KMS-11 (cell line): ENCODE results near the gene TMEM87B.

ENCODE experiments used
- H2AFZ ChIP-seq: fragments of 200-600 bp; sonication (generic); 2 replicates; pipeline ENCODE4 v1.6.1; 2016; ENCODE audit warnings: antibody characterized with exemption, mixed run types, low read depth
- H3K27ac ChIP-seq: fragments of 200-600 bp; sonication (generic); 2 replicates; pipeline ENCODE4 v1.6.1; 2016; ENCODE audit warnings: mild to moderate bottlenecking, mixed run types
- H3K27me3 ChIP-seq: fragments of 200-600 bp; sonication (generic); 2 replicates; pipeline ENCODE4 v1.6.1; 2017; ENCODE audit warnings: mild to moderate bottlenecking, low read depth, mixed run types, moderate library complexity; ENCODE audit not compliant: insufficient read depth
- H3K36me3 ChIP-seq: fragments of 200-600 bp; sonication (generic); 2 replicates; pipeline ENCODE4 v1.6.1; 2017; ENCODE audit warnings: mild to moderate bottlenecking, mixed run types; ENCODE audit not compliant: insufficient read depth
- H3K4me1 ChIP-seq: fragments of 200-600 bp; sonication (generic); 2 replicates; pipeline ENCODE4 v1.6.1; 2016; ENCODE audit warnings: mild to moderate bottlenecking, low read depth, mixed run types; ENCODE audit not compliant: poor library complexity, severe bottlenecking
- H3K4me2 ChIP-seq: fragments of 200-600 bp; sonication (generic); 2 replicates; pipeline ENCODE4 v1.7.0; 2016; ENCODE audit warnings: mild to moderate bottlenecking, mixed run types
- H3K4me3 ChIP-seq: fragments of 200-600 bp; sonication (generic); IDR thresholded peaks from 2 replicates; pipeline ENCODE4 v1.6.1; 2017; ENCODE audit warnings: low read depth, low read length, mixed read lengths; ENCODE audit not compliant: insufficient read depth
- H3K79me2 ChIP-seq: fragments of 200-600 bp; sonication (generic); 2 replicates; pipeline ENCODE4 v1.6.1; 2016; ENCODE audit warnings: low read depth, mixed run types; ENCODE audit not compliant: insufficient read depth
- H3K9ac ChIP-seq: fragments of 200-600 bp; sonication (generic); 2 replicates; pipeline ENCODE4 v1.6.1; 2016; ENCODE audit warnings: mild to moderate bottlenecking, mixed run types
- H4K20me1 ChIP-seq: fragments of 200-600 bp; sonication (generic); 2 replicates; pipeline ENCODE4 v1.6.1; 2016; ENCODE audit warnings: mild to moderate bottlenecking, mixed run types; ENCODE audit not compliant: insufficient read depth
- TF ChIP-seq, protein P1 (sequence below): fragments of 200-600 bp; sonication (generic); conservative IDR thresholded peaks from 2 replicates; pipeline ENCODE4 v1.6.1; 2017; ENCODE audit warnings: low read depth, mild to moderate bottlenecking, antibody characterized with exemption, low read length, moderate library complexity, mixed read lengths

TMEM87B gene

DNA sequence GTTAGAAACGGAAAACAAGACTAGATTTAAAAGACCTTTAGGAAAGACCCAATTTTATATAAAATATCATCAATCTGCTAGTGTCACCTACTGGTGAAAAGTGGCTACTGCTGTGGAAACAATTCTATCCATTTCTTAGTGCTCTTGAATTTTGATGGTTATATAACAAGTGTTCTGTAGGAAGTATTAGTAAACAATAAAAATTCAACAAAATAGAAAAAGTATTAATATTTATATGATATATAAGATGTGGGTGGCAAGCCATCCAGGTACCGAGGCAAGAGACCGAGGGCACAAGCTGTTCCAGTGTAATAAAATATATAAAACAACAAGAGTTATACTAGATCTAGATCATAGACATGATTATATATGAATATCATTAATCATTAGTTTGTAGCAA is 6.2 kb upstream of the TMEM87B start:
- H2AFZ ChIP-seq, result no peak overlapping the region
- H3K79me2 ChIP-seq, result no peaks in the 10 kb centered on the region
- no peaks in the 10 kb centered on the region for H3K27me3 ChIP-seq
- TF ChIP-seq, protein P1, sequence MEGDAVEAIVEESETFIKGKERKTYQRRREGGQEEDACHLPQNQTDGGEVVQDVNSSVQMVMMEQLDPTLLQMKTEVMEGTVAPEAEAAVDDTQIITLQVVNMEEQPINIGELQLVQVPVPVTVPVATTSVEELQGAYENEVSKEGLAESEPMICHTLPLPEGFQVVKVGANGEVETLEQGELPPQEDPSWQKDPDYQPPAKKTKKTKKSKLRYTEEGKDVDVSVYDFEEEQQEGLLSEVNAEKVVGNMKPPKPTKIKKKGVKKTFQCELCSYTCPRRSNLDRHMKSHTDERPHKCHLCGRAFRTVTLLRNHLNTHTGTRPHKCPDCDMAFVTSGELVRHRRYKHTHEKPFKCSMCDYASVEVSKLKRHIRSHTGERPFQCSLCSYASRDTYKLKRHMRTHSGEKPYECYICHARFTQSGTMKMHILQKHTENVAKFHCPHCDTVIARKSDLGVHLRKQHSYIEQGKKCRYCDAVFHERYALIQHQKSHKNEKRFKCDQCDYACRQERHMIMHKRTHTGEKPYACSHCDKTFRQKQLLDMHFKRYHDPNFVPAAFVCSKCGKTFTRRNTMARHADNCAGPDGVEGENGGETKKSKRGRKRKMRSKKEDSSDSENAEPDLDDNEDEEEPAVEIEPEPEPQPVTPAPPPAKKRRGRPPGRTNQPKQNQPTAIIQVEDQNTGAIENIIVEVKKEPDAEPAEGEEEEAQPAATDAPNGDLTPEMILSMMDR, result peak; percentile 76
- H3K4me3 ChIP-seq, result no peak overlapping the region
- no peak overlapping the region for H3K4me2 ChIP-seq
- no peak overlapping the region for H3K9ac ChIP-seq
- no peaks in the 10 kb centered on the region for H3K36me3 ChIP-seq
- no peak overlapping the region for H3K27ac ChIP-seq
- H3K4me1 ChIP-seq, result peaks cover 7% of the 10 kb centered on the region
- no peaks in the 10 kb centered on the region for H4K20me1 ChIP-seq

DNA sequence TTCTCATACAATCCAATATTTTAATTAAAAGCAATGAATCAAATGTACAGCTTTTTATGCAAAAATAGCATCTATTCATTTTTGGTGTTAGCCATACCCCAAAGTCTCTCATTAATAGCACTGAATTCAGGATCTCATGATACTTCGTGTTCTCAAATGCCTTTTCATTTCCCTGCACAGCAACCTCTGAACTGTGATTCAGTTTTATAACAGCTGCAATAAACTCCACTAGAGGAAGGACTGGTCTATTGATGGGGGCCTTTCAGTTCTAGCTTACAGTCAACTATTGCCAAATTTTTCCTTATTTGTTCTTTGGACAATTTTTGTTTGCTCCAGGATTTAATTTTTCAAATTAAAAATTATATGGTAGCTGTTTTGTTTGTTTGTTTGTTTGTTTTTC is 4.8 kb upstream of the TMEM87B start:
- Histone ChIP-seq H3K27ac (no peak overlapping the region), H3K4me3 (no peak overlapping the region), H3K27me3 (no peaks in the 10 kb centered on the region), H3K4me1 (peaks cover 7% of the 10 kb centered on the region), H3K4me2 (no peak overlapping the region), H2AFZ (no peak overlapping the region), H3K79me2 (no peaks in the 10 kb centered on the region), H3K9ac (no peak overlapping the region), H4K20me1 (no peaks in the 10 kb centered on the region), H3K36me3 (no peaks in the 10 kb centered on the region)
- TF ChIP-seq, protein P1, result no peak

DNA sequence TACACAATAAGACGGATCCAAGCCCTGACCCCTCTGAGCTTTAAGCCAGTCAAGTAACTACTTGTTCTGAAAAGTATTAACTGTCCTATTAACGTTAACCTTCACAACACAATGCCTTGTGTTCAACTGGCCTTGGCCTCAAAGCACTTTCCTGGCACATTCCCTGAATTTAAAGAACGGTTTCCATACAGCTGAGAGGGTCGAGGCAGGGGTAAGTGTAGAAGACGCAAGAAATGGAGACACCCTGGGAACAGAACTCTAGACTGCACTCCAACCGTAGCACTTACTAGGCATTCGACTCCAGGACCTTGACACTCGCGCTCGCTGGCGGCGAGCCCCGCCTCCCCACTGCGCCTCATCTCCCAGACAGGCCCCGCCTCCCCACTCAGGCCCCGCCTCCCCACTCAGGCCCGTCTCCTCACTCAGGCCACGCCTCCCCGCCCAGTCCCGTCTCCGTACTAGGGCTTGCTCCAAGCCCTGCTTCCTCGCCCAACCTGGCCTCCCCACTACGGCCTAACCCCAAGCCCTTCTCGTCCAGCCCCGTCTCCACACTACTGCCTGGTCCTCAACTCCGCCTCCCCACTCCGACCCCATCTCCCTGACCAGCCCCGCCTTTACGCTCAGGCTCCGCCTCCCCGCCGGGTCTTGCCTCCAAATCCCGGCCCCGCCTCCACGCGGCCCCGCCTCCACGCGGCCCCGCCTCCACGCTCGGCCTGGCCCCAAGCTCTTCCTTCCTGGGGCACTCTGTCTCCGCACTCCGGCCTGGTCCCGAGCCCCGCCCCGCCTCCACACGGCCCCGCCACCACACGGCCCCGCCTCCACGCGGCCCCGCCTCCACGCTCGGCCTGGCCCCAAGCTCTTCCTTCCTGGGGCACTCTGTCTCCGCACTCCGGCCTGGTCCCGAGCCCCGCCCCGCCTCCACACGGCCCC is 887 bp upstream of the TMEM87B start:
- Histone ChIP-seq H3K4me2 (peak overlapping the region; percentile 59), H2AFZ (peak overlapping the region; percentile 57; the same call in 1 of the 2 replicates), H3K27ac (no peak overlapping the region), H4K20me1 (no peaks in the 10 kb centered on the region), H3K79me2 (0 out of 2 replicates have a peak, but pooled peaks cover 13% of the 10 kb centered on the region), H3K36me3 (no peaks in the 10 kb centered on the region), H3K4me1 (peaks cover 18% of the 10 kb centered on the region), H3K9ac (no peak overlapping the region), H3K27me3 (no peaks in the 10 kb centered on the region), H3K4me3 (no peak overlapping the region)
- TF ChIP-seq, protein P1, result no peak

DNA sequence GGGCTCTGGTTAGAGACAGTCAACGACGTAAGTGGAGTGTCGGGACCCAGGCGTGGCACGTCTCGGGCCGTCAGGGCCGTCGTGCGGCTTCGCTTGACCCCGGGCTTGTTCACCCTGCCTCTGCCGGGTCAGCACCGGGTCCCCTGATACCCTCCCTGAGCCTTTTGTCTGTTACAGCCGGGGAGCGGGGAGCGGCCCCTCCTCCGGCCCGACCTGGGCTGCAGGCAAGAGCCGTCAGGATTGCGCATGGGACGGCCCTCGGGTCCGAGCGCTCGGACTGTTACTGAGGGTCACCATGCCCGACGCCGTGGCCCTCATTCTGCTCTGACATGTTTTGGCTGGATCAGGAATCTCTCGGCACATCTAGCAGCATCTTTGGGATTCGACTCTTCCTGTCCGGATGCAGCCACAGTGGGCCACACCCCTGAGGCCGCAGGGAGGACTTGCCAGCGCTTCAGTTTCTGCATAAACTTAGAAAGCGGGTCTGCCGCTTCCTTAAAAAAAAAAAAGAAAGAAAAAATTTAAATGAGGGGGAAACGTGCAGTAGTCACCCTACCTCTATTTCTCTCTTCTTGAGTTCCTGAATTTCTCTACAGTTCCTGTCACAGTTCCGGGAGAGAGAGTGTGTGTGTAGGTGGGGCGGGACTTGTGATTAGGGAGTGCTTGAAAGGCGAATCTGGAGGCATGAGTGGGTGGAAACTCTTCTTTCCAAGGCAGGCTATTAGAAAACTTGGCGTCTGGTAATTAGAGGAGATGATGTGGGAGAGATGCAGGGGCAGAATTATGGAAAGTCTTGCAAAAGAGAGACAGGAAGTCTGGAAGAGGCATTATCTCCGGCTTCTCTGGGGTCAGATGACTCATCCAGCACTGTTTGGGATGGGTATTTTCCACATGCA is 909 bp downstream of the TMEM87B start:
- H3K4me2 ChIP-seq, result peak overlapping the region; percentile 67
- H2AFZ ChIP-seq, result peak overlapping the region; percentile 57
- no peak overlapping the region for H3K4me3 ChIP-seq
- H3K36me3 ChIP-seq, result no peaks in the 10 kb centered on the region
- no peaks in the 10 kb centered on the region for H4K20me1 ChIP-seq
- TF ChIP-seq, protein P1, result no peak
- 0 out of 2 replicates have a peak, but pooled peaks cover 13% of the 10 kb centered on the region for H3K79me2 ChIP-seq
- peaks cover 18% of the 10 kb centered on the region for H3K4me1 ChIP-seq
- peak overlapping the region; percentile 74 for H3K9ac ChIP-seq
- peak overlapping the region; percentile 73 for H3K27ac ChIP-seq
- H3K27me3 ChIP-seq, result no peaks in the 10 kb centered on the region
